ENCODE data around the gene ZCWPW2. TPM values are rescaled to one million over a fixed set of nuclear protein-coding genes. Genes with fewer than 3 reads are reported as not detected.
A peak's percentile ranks its signal among the peaks of the same experiment; 100 is the strongest.

The ZCWPW2 gene
- total and polyA plus RNA-seq, 8 donors = 0.70 to 1.5 (median 1.0) TPM

GRCh38 chr3:28335246-28335645 lies 13.3 kb upstream of the ZCWPW2 start:
- Histone ChIP-seq H3K27me3 (no peaks in the 10 kb centered on the region), H3K4me1 (peaks cover 0 to 3% (median 0%) of the 10 kb centered on the region in 3 donors), H3K27ac (no peak overlapping the region), H3K9me3 (no peaks in the 10 kb centered on the region), H3K4me3 (no peak overlapping the region), H3K36me3 (peaks cover 0 to 27% (median 0%) of the 10 kb centered on the region in 3 donors)
- intact Hi-C loops (cut with DNase I) = loop anchor here in 1 of 3 donors (10.0 kb wide), 1 partner anchor 630 kb away; no protein-coding TSS in a partner anchor
- ATAC-seq (no peak), DNase-seq (no peak), FAIRE-seq (no peak)
- WGBS, 2 donors = 67 to 71% methylated on average over 2 of the region's 2 CpGs
- TF ChIP-seq CTCF (IDR thresholded peaks at IDR 0.05) = no peak

- H3K36me3 ChIP-seq = peaks cover 0 to 27% (median 0%) of the 10 kb centered on the region in 3 donors
- DNase-seq = no peak
- peaks cover 0 to 7% (median 0%) of the 10 kb centered on the region in 3 donors for H3K4me1 ChIP-seq
- FAIRE-seq = no peak
- no peak overlapping the region for H3K4me3 ChIP-seq
- ATAC-seq = no peak
- H3K27ac ChIP-seq = no peak overlapping the region
- H3K9me3 ChIP-seq = no peaks in the 10 kb centered on the region
- intact Hi-C loops (cut with DNase I) = loop anchor here in 1 of 3 donors (10.0 kb wide), 1 partner anchor 632 kb away; no protein-coding TSS in a partner anchor
- no peak for TF ChIP-seq CTCF (IDR thresholded peaks at IDR 0.05)
- H3K27me3 ChIP-seq = no peaks in the 10 kb centered on the region
Measured at GRCh38 chr3:28337230-28337629, 11.3 kb upstream of the ZCWPW2 start.

- Histone ChIP-seq H3K36me3 (peaks cover 0 to 3% (median 0%) of the 10 kb centered on the region in 3 donors), H3K4me3 (no peak overlapping the region), H3K27me3 (no peaks in the 10 kb centered on the region), H3K27ac (no peak overlapping the region), H3K4me1 (peaks cover 8 to 30% (median 24%) of the 10 kb centered on the region in 3 donors), H3K9me3 (no peaks in the 10 kb centered on the region)
- ATAC-seq (no peak), DNase-seq (no peak), FAIRE-seq (no peak)
- intact Hi-C loops (cut with DNase I) = no loop called here
- TF ChIP-seq CTCF (IDR thresholded peaks at IDR 0.05) = no peak
Measured at GRCh38 chr3:28343144-28343543, 5.4 kb upstream of the ZCWPW2 start.

- DNase-seq (no peak), FAIRE-seq (no peak), ATAC-seq (no peak)
- no peaks in the 10 kb centered on the region for H3K27me3 ChIP-seq
- H3K9me3 ChIP-seq = no peaks in the 10 kb centered on the region
- intact Hi-C loops (cut with DNase I) = no loop called here
- no peak overlapping the region for H3K27ac ChIP-seq
- H3K36me3 ChIP-seq = no peaks in the 10 kb centered on the region
- WGBS, 2 donors = 70 to 88% methylated on average over 1 of the region's 1 CpG
- H3K4me1 ChIP-seq = peaks cover 8 to 33% (median 27%) of the 10 kb centered on the region in 3 donors
- TF ChIP-seq CTCF (IDR thresholded peaks at IDR 0.05) = no peak
- H3K4me3 ChIP-seq = no peak overlapping the region
Measured at GRCh38 chr3:28345690-28346089, 2.8 kb upstream of the ZCWPW2 start.

GRCh38 chr3:28347374-28348264 lies 902 bp upstream of the ZCWPW2 start:
- Histone ChIP-seq H3K36me3 (no peaks in the 10 kb centered on the region), H3K27me3 (no peaks in the 10 kb centered on the region), H3K9me3 (peaks cover 0 to 4% (median 0%) of the 10 kb centered on the region in 4 donors), H3K27ac (peak overlapping the region; percentile 99 to 100 (median 99)), H3K4me1 (peaks cover 8 to 33% (median 19%) of the 10 kb centered on the region in 3 donors), H3K4me3 (peak overlapping the region; percentile 58 to 77 (median 61))
- peak in 1 of 4 donors; percentile 4 for ATAC-seq
- no peak for FAIRE-seq
- no peak for TF ChIP-seq CTCF (IDR thresholded peaks at IDR 0.05)
- DNase-seq = peak in 1 of 6 donors; percentile 2
- intact Hi-C loops (cut with DNase I) = no loop called here
- 12 to 13% methylated on average over 16 of the region's 16 CpGs for WGBS, 2 donors
